Measurements from ENCODE around the gene SPATA24.
"Not testable (repeated sequence)": the region's sequence is repeated elsewhere in the genome, so short reads cannot be mapped to it uniquely, and the experiment has no call there.

The SPATA24 gene

DNA sequence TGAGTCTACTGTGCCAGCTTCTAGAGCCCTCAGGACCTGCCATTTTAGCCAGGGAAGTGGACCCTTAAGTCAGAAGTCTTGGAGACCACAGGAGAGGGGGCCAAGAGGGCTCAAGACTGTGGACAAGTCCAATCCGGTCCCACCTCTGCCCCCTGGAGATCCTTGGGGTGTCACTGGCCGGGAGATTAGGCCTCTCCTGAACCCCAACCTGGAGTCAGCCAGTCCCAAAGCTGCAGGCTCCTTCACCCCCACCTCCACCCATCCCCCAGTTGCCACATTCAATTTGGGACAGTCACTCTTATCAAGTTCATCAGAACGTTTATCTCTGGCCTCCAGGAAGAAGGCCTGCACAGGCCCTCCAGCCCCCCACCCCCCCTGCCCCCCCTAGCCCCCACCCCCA, 21.1 kb downstream of the SPATA24 start:
- DNase-seq: no peak

GRCh38 chr5:139381837-139382761, 21.8 kb downstream of the SPATA24 start:
- DNase-seq: no peak

GRCh38 chr5:139379626-139380449, 24.1 kb downstream of the SPATA24 start:
- DNase-seq: no peak

DNA sequence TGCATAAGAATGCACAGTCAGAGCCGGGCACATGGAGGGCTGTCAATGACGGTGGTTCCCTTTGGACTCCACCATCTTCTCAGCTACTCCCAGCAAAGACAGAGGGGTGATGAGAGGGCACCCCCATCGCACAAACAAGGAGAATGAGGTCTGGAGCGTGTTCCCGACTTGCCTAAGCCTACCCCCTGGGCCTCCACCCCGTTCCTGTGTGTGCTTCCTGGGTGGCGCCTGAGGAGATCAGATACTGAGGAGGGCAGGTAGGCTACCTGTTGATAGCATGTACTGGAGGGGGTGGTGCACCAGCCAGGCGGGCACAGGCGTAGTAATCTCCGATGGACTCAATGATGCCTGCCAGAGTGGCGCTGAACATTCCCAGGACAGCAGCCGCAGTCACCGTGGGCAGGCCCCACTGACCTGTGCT, 24.9 kb downstream of the SPATA24 start:
- no peak for DNase-seq

DNA sequence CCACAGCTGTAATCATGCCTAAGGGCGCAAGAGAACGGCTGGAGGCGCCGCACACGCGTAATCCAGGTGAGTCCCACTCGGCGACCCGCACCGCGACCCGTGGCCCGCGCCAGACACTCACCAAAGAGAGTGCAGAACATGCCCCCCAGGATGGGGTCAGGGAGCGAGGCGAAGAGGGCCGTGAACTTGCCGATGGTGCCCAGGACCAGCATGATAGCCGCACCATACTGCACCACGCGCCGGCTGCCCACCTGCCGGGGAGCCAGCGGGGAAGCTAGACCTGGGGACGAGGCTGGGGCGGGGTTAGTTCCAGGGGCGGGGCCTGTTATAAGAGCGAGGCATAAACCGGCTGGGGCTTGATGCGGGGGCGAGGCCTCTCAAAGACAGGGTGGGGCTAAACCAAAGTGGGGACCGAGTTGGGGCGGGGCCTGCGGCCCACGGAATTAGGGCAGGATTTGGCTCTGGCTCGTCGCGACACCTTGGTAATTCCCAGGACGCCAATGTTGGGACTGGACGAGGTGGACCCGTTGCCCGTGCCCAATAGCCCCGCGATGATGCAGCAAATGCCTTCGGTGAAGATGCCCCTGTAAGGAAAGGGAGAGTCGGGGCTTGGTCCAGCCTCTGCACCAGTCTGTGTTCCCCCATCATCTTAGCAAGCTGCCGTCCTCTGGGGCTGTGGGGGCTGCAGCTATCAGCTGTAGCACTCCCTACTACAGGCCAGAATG, 25.6 kb downstream of the SPATA24 start:
- DNase-seq: no peak

GRCh38 chr5:139377226-139377625, 26.7 kb downstream of the SPATA24 start:
- DNase-seq: no peak

DNA sequence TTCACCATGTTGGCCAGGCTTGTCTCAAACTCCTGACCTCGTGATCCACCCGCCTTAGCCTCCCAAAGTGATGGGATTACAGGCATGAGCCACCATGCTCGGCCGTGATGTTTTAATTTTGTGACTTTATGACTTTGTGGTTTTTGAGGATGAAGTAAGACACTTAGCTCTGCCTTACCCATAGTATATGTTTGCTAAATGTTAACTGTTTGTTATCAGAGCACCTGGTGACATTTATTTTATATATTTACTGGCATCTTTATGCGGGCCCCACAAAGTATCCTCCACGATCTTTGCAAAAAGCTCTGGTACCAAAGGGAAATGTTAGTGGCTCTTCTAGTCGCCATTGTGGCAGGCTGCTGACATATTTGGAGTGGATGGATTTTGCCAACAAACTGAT, 27.5 kb downstream of the SPATA24 start:
- no peak for DNase-seq

DNA sequence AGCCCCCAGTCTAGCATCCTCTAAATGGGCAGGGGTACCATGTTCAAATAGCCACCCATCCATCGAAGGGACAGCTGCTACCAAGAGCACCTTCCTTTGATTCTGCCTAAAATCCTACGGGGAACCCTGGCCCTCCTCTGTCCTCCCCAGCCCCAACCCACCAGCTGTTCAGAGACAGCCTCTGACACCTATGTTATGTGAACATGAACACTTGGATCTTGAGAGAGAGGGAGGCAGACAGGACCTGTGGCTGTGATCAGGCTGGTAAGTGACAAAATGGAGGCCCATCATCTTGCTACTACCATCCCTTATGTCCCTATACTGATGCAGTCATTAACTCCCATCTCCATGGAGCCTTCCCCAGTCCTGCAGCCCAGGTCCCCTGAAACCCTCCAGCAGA, 29.0 kb downstream of the SPATA24 start:
- no peak for DNase-seq

GRCh38 chr5:139371482-139372435, 32.1 kb downstream of the SPATA24 start:
- no peak for DNase-seq

DNA sequence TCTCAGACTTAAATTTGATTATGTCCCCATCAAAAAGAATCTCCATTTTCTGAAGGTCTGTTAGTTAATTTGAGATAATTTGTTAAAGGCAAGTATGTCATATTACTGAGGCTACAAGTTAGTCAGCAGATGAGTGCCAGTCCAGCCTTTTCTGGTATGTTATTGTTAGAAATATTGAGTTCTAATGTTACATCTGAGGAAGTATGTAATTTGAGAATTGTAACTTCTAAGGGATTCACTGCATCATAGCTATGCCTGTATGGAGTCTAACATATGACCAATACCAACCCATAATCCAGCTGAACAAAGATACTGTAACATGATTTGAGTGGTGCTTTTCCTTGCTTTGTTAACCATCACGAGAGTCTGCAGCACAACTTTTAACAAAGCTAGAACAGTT, 34.7 kb downstream of the SPATA24 start:
- DNase-seq: no peak

DNA sequence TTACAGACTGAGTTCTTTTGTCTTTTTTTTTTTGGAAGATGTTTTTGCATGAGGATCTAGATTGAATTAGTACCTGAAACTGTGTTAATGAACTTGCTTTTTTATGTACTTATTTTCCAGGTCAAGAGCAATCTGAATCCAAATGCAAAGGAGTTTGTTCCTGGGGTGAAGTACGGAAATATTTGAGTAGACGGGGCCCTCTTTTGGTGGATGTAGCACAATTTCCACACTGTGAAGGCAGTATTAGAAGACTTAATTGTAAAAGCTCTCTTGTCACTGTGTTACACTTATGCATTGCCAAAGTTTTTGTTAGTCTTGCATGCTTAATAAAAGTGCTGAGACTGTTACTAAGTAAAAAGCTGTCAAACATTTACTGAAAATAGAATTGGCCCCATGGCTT, 35.3 kb downstream of the SPATA24 start:
- no peak for DNase-seq

DNA sequence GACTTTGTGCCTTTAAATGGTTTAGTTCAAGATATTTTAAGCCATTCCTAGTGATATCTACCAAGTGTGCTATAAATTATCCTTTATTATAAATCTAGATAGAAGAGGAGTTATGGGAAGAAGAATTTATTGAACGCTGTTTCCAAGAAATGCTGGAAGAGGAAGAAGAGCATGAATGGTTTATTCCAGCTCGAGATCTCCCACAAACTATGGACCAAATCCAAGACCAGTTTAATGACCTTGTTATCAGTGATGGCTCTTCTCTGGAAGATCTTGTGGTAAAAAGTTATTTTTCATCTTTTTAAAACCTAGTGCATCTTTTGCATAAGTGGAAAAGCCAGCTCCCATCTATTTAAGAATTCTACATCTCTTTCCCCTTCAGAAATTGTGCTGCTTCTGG, 39.4 kb downstream of the SPATA24 start:
- no peak for DNase-seq

DNA sequence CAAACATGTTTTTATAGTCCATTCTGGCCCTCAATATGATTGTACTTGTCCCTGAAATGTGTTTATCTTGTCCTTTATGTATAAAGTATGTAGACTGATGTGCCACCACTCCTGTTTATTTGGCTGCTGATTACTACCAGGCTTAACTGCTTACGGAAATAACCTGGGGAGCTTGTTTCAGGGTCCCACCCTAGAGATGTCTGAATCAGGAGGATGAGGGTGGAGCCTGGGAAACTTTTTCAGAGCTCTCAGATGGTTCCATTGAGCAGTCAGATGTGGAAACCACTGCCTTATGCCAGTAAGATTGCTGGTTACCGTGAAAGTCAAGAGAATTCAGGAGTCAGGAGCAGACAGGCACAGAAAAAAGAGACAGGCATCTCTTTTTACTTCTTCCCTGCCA, 40.0 kb downstream of the SPATA24 start:
- no peak for DNase-seq

DNA sequence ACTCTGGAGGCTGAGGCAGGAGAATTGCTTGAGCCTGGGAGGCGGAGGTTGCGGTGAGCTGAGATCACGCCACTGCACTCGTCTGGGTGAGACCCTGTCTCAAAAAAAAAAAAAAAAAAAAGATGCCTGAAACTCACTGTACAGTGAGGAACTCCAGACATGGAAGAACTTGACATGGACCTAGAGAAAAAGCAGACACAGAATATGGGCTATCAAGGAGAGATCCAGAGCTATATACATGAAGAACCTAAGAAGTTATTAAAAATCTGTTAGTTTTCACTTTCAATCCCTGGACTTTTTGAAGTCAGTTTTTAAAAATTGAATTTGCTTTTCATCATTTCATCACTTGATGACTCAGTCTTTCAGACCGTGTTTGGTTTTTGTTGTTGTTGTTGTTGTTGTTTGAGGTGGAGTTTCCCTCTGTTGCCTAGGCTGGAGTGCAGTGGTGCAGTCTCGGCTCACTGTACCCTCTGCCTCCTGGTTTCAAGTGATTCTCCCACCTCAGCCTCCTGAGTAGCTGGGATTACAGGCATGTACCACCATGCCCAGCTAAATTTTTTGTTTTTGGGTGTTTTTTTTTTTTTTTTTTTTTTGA, 42.0 kb downstream of the SPATA24 start:
- DNase-seq: no peak

DNA sequence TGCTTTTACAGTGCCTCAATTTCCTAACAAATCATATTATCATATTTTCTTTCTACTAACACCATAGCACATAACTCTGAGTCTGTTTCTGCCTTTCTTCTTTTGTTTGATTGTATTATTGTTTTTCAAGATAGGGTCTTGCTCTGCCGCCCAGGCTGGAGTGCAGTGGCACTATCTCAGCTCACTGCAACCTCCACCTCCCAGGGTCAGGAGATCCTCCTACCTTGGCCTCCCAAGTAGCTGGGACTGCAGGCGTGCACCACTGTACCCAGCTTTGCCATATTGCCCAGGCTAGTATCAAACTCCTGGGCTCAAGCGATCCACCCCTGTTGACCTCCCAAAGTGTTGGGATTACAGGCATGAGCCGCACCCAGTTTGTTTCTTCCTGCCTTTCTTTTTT, 43.5 kb downstream of the SPATA24 start:
- no peak for DNase-seq

DNA sequence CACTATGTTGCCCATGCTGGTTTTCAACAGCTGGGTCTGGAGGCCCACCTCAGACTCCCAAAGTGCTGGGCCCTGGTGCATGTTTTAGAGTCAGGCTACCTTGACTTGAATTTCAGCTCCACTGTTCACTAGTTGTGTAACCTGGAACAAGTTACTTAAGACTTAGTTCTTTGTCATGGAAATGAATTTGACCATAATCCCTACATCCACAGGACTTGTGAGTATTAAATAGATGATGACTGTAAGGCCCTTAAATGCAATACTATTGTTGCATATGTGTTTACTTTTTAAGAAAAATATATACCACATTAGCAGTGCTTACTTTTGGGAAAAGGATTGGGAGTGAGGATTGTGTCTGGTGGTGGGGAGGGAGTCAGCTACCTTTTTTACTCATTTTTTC, 45.8 kb downstream of the SPATA24 start:
- DNase-seq: no peak

DNA sequence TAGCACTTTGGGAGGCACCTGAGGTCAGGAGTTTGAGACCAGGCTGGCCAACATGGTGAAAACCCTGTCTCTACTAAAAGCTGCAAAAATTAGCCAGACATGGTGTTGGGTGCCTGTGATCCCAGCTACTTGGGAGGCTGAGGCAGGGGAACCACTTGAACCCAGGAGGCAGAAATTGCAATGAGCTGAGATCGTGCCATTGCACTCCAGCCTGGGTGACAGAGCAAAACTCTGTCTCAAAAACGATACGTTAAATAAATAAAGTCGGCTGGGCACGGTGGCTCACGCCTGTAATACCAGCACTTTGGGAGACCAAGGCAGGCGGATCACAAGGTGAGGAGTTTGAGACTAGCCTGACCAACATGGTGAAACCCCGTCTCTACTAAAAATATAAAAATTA, 48.0 kb downstream of the SPATA24 start:
- DNase-seq: not testable (repeated sequence)

DNA sequence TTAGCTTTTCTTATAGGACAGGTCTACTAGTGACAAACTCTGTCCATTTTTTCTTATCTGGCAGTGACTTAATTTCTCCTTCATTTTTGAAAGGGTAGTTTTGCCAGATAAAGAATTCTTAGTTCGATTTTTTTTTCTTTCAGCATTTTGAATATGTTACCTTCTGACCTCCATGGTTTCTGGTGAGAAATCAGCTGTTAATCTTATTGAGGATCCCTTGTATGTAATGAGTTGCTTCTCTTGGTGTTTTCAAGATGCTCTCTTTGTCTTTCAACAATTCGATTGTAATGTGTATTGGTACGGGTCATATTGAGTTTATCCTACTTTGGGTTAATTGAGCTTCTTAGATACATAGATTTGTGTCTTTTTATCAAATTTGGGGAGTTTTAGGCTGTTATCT, 49.7 kb downstream of the SPATA24 start:
- DNase-seq: no peak

DNA sequence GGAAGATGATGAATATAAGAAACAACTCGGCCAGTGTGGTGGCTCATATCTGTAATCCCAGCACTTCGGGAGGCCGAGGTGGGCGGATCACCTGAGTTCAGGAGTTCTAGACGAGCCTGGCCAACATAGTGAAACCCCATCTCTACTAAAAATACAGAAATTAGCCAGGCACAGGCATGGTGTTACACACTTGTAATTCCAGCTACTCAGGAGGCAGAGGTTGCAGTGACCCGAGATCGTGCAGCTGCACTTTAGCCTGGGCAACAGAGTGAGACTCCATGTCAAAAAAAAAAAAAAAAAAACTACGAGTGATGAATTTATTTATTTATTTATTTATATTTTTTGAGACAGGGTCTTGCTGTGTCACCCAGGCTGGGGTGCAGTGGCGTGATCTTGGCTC, 56.0 kb downstream of the SPATA24 start:
- DNase-seq: not testable (repeated sequence)

Measured in stimulated activated CD4-positive, alpha-beta T cell treated with anti-CD3 and anti-CD28 coated beads, Interleukin-1b, Interleukin-23, amount 100 ng/mL, for 48 hours (primary cell).